ENCODE data around the gene BST2.

The BST2 gene

GRCh38 chr19:17404015-17404414, 1.4 kb downstream of the BST2 start:
- Histone ChIP-seq H4K20me1 (ENCODE audit: insufficient read depth, low read length) (no peaks in the 10 kb centered on the region), H3K4me3 (ENCODE audit: low read depth, low read length, poor library complexity, severe bottlenecking) (peak overlapping the region; percentile 69), H3K36me3 (ENCODE audit: insufficient read depth, low read length) (peaks cover 28% of the 10 kb centered on the region), H2AFZ (ENCODE audit: low read length) (no peak overlapping the region), H3F3A (ENCODE audit: insufficient read depth, low read length) (no peaks in the 10 kb centered on the region), H3K9me3 (ENCODE audit: low read length) (no peaks in the 10 kb centered on the region), H3K79me2 (ENCODE audit: insufficient read depth, low read length) (peaks cover 11% of the 10 kb centered on the region), H3K9ac (ENCODE audit: low read length) (peak overlapping the region; percentile 70), H3K9me2 (ENCODE audit: low read depth, low read length) (no peaks in the 10 kb centered on the region), H3K4me1 (ENCODE audit: insufficient read depth, low read length, severe bottlenecking) (peaks cover 34% of the 10 kb centered on the region), H3K27ac (ENCODE audit: low read depth, low read length, poor library complexity, severe bottlenecking) (peak overlapping the region; percentile 85), H3K4me2 (ENCODE audit: low read length) (peak overlapping the region; percentile 94), H3K27me3 (ENCODE audit: insufficient read depth, low read length) (no peaks in the 10 kb centered on the region)
- no peak for TF ChIP-seq CTCF (IDR thresholded peaks at IDR 0.05; ENCODE audit: low read length)
- TF ChIP-seq EZH2 (IDR thresholded peaks at IDR 0.05; ENCODE audit: borderline replicate concordance, low read length) = no peak

- no peaks in the 10 kb centered on the region for H3K27me3 ChIP-seq (ENCODE audit: insufficient read depth, low read length)
- peaks cover 34% of the 10 kb centered on the region for H3K4me1 ChIP-seq (ENCODE audit: insufficient read depth, low read length, severe bottlenecking)
- no peak overlapping the region for H3K4me3 ChIP-seq (ENCODE audit: low read depth, low read length, poor library complexity, severe bottlenecking)
- H3K4me2 ChIP-seq (ENCODE audit: low read length) = peak overlapping the region; percentile 94; the same call in 1 of the 2 replicates
- no peaks in the 10 kb centered on the region for H3K9me2 ChIP-seq (ENCODE audit: low read depth, low read length)
- H3K36me3 ChIP-seq (ENCODE audit: insufficient read depth, low read length) = peaks cover 28% of the 10 kb centered on the region
- no peak overlapping the region for H2AFZ ChIP-seq (ENCODE audit: low read length)
- H3F3A ChIP-seq (ENCODE audit: insufficient read depth, low read length) = no peaks in the 10 kb centered on the region
- H4K20me1 ChIP-seq (ENCODE audit: insufficient read depth, low read length) = no peaks in the 10 kb centered on the region
- H3K27ac ChIP-seq (ENCODE audit: low read depth, low read length, poor library complexity, severe bottlenecking) = no peak overlapping the region
- peaks cover 11% of the 10 kb centered on the region for H3K79me2 ChIP-seq (ENCODE audit: insufficient read depth, low read length)
- TF ChIP-seq EZH2 (IDR thresholded peaks at IDR 0.05; ENCODE audit: borderline replicate concordance, low read length) (no peak), CTCF (IDR thresholded peaks at IDR 0.05; ENCODE audit: low read length) (no peak)
- H3K9ac ChIP-seq (ENCODE audit: low read length) = no peak overlapping the region
- no peaks in the 10 kb centered on the region for H3K9me3 ChIP-seq (ENCODE audit: low read length)
Observed at GRCh38 chr19:17402982-17403855, 2.2 kb downstream of the BST2 start.

- H3K79me2 ChIP-seq (ENCODE audit: insufficient read depth, low read length) = peaks cover 11% of the 10 kb centered on the region
- no peak overlapping the region for H3K9ac ChIP-seq (ENCODE audit: low read length)
- H3K27me3 ChIP-seq (ENCODE audit: insufficient read depth, low read length) = no peaks in the 10 kb centered on the region
- no peaks in the 10 kb centered on the region for H3K9me3 ChIP-seq (ENCODE audit: low read length)
- H3K27ac ChIP-seq (ENCODE audit: low read depth, low read length, poor library complexity, severe bottlenecking) = no peak overlapping the region
- H3K4me3 ChIP-seq (ENCODE audit: low read depth, low read length, poor library complexity, severe bottlenecking) = no peak overlapping the region
- H3K4me1 ChIP-seq (ENCODE audit: insufficient read depth, low read length, severe bottlenecking) = peaks cover 28% of the 10 kb centered on the region
- no peak overlapping the region for H2AFZ ChIP-seq (ENCODE audit: low read length)
- no peaks in the 10 kb centered on the region for H3K9me2 ChIP-seq (ENCODE audit: low read depth, low read length)
- H3F3A ChIP-seq (ENCODE audit: insufficient read depth, low read length) = no peaks in the 10 kb centered on the region
- H3K36me3 ChIP-seq (ENCODE audit: insufficient read depth, low read length) = peaks cover 35% of the 10 kb centered on the region
- TF ChIP-seq EZH2 (IDR thresholded peaks at IDR 0.05; ENCODE audit: borderline replicate concordance, low read length) (no peak), CTCF (IDR thresholded peaks at IDR 0.05; ENCODE audit: low read length) (no peak)
- no peak overlapping the region for H3K4me2 ChIP-seq (ENCODE audit: low read length)
- no peaks in the 10 kb centered on the region for H4K20me1 ChIP-seq (ENCODE audit: insufficient read depth, low read length)
Observed at GRCh38 chr19:17401628-17402027, 3.8 kb downstream of the BST2 start.
